K562 (cell line): ENCODE results near the gene GRAMD4.
"Not testable (repeated sequence)": the region's sequence is repeated elsewhere in the genome, so short reads cannot be mapped to it uniquely, and the experiment has no call there.

Source experiments
- E2F6 ChIP-seq, 2 experiments: IDR thresholded peaks; 2 replicates each; pipeline ENCODE4 v1.6.1; 2011; ENCODE audit warnings: borderline replicate concordance in 1 of 2, control low read depth in 1 of 2, low read depth in 1 of 2, low read length in 1 of 2, mild to moderate bottlenecking in 1 of 2, mixed read lengths in 1 of 2, moderate library complexity in 1 of 2; ENCODE audit not compliant: insufficient read depth in 1 of 2, insufficient read length in 1 of 2, poor library complexity in 1 of 2, severe bottlenecking in 1 of 2; ENCODE audit errors: extremely low read depth in 1 of 2
- POLR2AphosphoS5 ChIP-seq: IDR thresholded peaks from 2 replicates; pipeline ENCODE4 v1.6.1; 2011; ENCODE audit warnings: mild to moderate bottlenecking, low read depth, low read length, moderate library complexity; ENCODE audit not compliant: control insufficient read depth, insufficient read depth
- SNIP1 ChIP-seq: fragments of 450-650 bp; IDR thresholded peaks from 2 replicates; pipeline ENCODE4 v1.7.1; 2017; ENCODE audit warnings: low read depth, mild to moderate bottlenecking
- STAG1 ChIP-seq: sonication (generic); formaldehyde crosslinking; IDR thresholded peaks from 2 replicates; pipeline ENCODE4 v1.5.0; 2020; ENCODE audit warnings: missing genetic modification reagents, borderline replicate concordance
- TARDBP ChIP-seq: fragments of 450-650 bp; IDR thresholded peaks from 2 replicates; pipeline ENCODE4 v1.6.1; 2016
- ZNF143 ChIP-seq: sonication (generic); formaldehyde crosslinking; IDR thresholded peaks from 2 replicates; pipeline ENCODE4 v1.9.0; 2022; ENCODE audit warnings: mild to moderate bottlenecking, missing genetic modification reagents
- ZNF184 ChIP-seq: sonication (generic); formaldehyde crosslinking; IDR thresholded peaks from 2 replicates; pipeline ENCODE4 v1.5.0; 2020; ENCODE audit warnings: missing genetic modification reagents
- ZNF76 ChIP-seq: fragments of 250-450 bp; sonication (Bioruptor Pico); IDR thresholded peaks from 2 replicates; pipeline ENCODE4 v1.4.0; 2020; ENCODE audit warnings: mild to moderate bottlenecking, moderate library complexity, borderline replicate concordance
- ZZZ3 ChIP-seq: fragments of 450-650 bp; IDR thresholded peaks from 2 replicates; pipeline ENCODE4 v1.6.1; 2016; ENCODE audit warnings: antibody characterized with exemption, mild to moderate bottlenecking, moderate library complexity
- TF ChIP-seq, protein P1 (sequence below): sonication (generic); formaldehyde crosslinking; IDR thresholded peaks from 2 replicates; pipeline ENCODE4 v1.8.0; 2022; ENCODE audit warnings: mild to moderate bottlenecking, missing genetic modification reagents
- TF ChIP-seq, protein P2 (sequence below), 3 experiments: IDR thresholded peaks in 2 of 3; conservative IDR thresholded peaks in 1 of 3; 2 replicates each; pipeline ENCODE4 v1.5.1; 2011 to 2012; ENCODE audit warnings: low read length in 3 of 3, mild to moderate bottlenecking in 3 of 3, control low read depth in 2 of 3, improper control_type of control experiment in 1 of 3, inconsistent platforms in 1 of 3, low read depth in 1 of 3, mixed read lengths in 1 of 3, moderate library complexity in 1 of 3; ENCODE audit not compliant: insufficient read depth in 2 of 3

GRCh38 chr22:46621243-46621930 is 1.2 kb downstream of the GRAMD4 start:
- TF ChIP-seq ZNF184 (CRISPR knock-in tag); STAG1 (CRISPR knock-in tag); TARDBP; ZZZ3; E2F6 (IDR thresholded peaks at IDR 0.05; ENCODE audit: borderline replicate concordance in 1 of 2, extremely low read depth in 1 of 2, insufficient read depth in 1 of 2, insufficient read length in 1 of 2, low read depth in 1 of 2, low read length in 1 of 2, poor library complexity in 1 of 2, severe bottlenecking in 1 of 2); SNIP1; POLR2AphosphoS5; ZNF76 (CRISPR knock-in tag); ZNF143: not testable (repeated sequence)
- TF ChIP-seq, protein P1, sequence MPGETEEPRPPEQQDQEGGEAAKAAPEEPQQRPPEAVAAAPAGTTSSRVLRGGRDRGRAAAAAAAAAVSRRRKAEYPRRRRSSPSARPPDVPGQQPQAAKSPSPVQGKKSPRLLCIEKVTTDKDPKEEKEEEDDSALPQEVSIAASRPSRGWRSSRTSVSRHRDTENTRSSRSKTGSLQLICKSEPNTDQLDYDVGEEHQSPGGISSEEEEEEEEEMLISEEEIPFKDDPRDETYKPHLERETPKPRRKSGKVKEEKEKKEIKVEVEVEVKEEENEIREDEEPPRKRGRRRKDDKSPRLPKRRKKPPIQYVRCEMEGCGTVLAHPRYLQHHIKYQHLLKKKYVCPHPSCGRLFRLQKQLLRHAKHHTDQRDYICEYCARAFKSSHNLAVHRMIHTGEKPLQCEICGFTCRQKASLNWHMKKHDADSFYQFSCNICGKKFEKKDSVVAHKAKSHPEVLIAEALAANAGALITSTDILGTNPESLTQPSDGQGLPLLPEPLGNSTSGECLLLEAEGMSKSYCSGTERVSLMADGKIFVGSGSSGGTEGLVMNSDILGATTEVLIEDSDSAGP (CRISPR knock-in tag): not testable (repeated sequence)
- TF ChIP-seq, protein P2, sequence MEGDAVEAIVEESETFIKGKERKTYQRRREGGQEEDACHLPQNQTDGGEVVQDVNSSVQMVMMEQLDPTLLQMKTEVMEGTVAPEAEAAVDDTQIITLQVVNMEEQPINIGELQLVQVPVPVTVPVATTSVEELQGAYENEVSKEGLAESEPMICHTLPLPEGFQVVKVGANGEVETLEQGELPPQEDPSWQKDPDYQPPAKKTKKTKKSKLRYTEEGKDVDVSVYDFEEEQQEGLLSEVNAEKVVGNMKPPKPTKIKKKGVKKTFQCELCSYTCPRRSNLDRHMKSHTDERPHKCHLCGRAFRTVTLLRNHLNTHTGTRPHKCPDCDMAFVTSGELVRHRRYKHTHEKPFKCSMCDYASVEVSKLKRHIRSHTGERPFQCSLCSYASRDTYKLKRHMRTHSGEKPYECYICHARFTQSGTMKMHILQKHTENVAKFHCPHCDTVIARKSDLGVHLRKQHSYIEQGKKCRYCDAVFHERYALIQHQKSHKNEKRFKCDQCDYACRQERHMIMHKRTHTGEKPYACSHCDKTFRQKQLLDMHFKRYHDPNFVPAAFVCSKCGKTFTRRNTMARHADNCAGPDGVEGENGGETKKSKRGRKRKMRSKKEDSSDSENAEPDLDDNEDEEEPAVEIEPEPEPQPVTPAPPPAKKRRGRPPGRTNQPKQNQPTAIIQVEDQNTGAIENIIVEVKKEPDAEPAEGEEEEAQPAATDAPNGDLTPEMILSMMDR (IDR thresholded peaks at IDR 0.05 in 2 of 3, conservative IDR thresholded peaks at IDR 0.05 in 1 of 3; ENCODE audit: insufficient read depth in 2 of 3, low read depth in 1 of 3, low read length in 3 of 3): not testable (repeated sequence)
